H7 (cell line): ENCODE measurements around the gene TAS2R40. TPM values are rescaled to one million over a fixed set of nuclear protein-coding genes. Genes with fewer than 3 reads are reported as not detected.
A peak's percentile ranks its signal among the peaks of the same experiment; 100 is the strongest.
"Not testable (repeated sequence)": the region's sequence is repeated elsewhere in the genome, so short reads cannot be mapped to it uniquely, and the experiment has no call there.

Source experiments
- DNase-seq: peaks from one replicate; pipeline ENCODE4 v3.0.0; 2012
- H3K27me3 ChIP-seq: 2 replicates; pipeline ENCODE4 v1.6.0; 2011; ENCODE audit warnings: mild to moderate bottlenecking, low read length; ENCODE audit not compliant: control insufficient read depth, insufficient read depth
- H3K36me3 ChIP-seq: replicated peaks from 2 replicates; pipeline ENCODE4 v1.5.1; 2011; ENCODE audit warnings: low read length; ENCODE audit not compliant: control insufficient read depth, insufficient read depth
- H3K4me3 ChIP-seq: 2 replicates; pipeline ENCODE4 v1.5.1; 2011; ENCODE audit warnings: low read depth, mild to moderate bottlenecking, control low read depth, low read length, moderate library complexity; ENCODE audit not compliant: insufficient read depth
- total RNA-seq: library from RNA; depleted of rRNA; stranded (reverse); fragments of >200 nt; shearing (Covaris generic); gene quantifications from 2 replicates; pipeline ENCODE4 v1.2.3, GENCODE V29; 2014

The TAS2R40 gene
- total RNA-seq, 1 experiment from 2014 or later: not detected

DNA sequence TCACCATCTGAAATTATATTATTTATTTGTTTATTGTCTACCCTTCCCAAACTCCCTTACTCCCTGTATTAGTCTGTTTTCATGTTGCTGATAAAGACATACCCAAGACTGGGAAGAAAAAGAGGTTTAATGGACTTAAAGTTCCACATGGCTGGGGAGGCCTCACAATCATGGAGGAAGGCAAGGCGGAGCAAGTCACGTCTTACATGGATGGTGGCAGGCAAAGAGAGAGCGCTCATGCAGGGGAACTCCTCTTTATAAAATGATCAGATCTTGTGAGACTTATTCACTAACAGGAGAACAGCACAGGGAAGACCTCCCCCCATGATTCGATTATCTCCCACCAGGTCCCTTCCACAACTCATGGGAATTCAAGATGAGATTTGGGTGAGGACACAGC, 8.4 kb upstream of the TAS2R40 start:
- H3K4me3 ChIP-seq, DNase-seq, H3K36me3 ChIP-seq, H3K27me3 ChIP-seq: not testable (repeated sequence)

DNA sequence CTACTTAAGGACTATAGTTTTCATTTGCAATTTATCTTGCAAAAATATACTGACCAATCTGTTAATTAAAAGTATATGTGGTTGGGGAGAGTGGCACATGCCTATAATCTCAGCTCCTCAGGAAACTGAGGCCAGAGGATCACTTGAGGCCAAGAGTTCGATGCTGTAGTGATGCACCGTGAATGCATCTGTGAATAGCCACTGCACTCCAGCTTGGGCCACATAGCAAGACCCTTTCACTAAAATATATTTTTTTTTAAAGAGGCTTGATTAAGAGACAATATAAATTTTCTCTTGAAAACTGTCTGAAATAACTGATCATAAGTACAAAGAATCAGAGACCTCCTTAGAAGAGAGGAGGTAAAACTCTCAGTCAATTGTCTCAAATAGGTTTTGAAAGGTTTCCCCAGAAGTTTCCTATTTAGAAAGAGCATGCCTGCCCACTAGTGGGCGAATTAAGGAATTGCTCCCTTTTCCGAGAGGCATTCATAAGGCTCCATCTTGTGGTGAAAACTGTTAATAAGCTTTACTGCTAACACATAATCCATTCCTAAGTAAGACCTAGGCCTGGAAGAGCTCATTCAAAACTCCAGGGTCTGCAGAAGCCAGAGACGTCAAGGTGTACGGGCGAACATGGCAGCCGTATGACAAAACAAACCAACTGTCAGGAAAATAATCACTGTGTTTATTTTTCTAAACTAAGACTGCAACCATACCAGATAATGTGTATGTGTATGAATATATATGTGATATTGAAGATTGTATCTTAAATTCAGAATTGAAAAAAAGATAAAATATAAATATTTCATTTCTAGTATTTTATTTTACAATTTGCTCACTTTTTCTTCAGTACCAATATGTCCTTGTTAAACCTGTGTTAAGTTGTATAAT, 6.8 kb upstream of the TAS2R40 start:
- H3K36me3 ChIP-seq: no peaks in the 10 kb centered on the region
- no peak overlapping the region for H3K4me3 ChIP-seq
- H3K27me3 ChIP-seq: no peaks in the 10 kb centered on the region
- peak; percentile 73 for DNase-seq

DNA sequence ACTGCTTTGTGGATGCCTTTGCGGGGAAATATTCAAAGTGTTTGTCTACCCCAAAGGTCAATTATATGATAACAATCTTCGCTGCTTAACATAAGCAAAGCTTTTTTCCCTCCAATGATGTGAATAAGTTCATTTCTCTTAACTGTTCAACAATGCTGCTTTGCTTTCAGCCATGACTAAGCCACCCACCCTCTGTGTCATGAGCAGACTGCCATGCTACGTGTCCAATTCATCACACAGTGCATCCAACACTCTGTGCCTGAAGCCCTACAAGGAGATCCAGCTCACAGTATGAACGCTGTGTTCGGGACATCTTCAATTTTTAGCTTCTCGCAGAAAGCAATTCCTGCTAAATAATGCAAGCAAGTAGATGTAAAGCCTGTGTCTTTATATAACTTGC, 5.7 kb upstream of the TAS2R40 start:
- Histone ChIP-seq H3K4me3 (no peak overlapping the region), H3K36me3 (no peaks in the 10 kb centered on the region), H3K27me3 (no peaks in the 10 kb centered on the region)
- DNase-seq: no peak

DNA sequence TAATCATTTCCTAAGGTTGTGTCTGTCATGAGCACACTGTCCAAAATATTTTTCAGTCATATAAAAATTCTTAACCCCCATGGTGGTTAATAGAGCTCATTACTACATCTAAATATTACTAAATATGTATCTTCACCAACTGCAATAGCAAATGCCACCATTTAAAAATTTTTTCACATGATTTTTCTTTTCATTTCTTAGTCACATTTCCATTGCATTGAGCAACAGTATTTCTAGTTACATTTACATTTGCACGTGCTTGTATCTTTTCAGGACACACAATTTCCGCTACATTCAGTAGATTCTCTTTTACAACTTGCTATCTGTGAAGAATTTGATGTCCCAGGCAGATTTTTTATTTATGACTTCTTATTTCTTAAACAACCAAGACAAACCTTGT, 5.2 kb upstream of the TAS2R40 start:
- Histone ChIP-seq H3K27me3 (no peaks in the 10 kb centered on the region), H3K36me3 (no peaks in the 10 kb centered on the region), H3K4me3 (no peak overlapping the region)
- DNase-seq: no peak

DNA sequence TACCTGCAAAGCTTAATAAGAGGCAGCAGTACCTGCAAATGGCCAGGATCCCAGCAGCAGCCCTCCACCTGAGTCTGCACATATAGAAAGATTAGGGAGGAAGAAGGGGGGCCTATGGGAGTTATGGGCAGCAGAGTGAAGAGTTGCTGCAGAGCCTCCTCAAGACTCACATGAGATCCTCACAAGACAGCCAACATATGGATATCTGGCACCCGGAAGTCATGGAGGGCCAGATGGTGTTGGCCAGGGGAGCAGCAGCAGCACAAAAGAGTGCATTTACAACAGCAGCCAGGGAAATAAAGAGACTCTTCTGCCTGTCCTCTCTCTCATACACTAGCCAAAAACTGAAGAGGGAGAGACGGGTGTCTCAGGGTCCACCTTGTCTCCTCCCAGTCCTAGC, 4.0 kb upstream of the TAS2R40 start:
- DNase-seq: no peak
- H3K4me3 ChIP-seq: no peak overlapping the region

DNA sequence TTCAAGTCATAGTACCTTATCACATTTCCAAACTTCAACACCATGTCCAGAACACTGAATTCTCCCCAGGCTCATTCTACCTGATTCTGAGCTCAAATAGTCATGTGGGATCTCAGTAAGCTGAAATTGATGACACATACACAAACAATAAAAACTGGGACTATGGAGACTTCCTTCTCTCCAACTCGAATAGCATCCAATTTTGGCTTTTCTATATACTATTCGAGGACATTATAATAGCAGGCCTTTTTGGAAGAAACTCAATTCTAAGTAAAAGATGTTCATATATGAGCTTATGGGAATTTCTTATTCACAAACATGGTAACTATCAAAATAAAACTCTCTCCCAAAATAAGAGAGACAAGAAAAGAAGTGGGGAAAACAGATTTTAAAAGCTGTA, 551 bp upstream of the TAS2R40 start:
- no peak for DNase-seq
- no peak overlapping the region for H3K4me3 ChIP-seq
- no peaks in the 10 kb centered on the region; the same call in 1 of the 2 replicates for H3K27me3 ChIP-seq
- no peaks in the 10 kb centered on the region for H3K36me3 ChIP-seq

More for the DNA sequence above, 4.0 kb upstream of the TAS2R40 start:
- no peaks in the 10 kb centered on the region for H3K36me3 ChIP-seq
- H3K27me3 ChIP-seq: no peaks in the 10 kb centered on the region; the same call in 1 of the 2 replicates

DNA sequence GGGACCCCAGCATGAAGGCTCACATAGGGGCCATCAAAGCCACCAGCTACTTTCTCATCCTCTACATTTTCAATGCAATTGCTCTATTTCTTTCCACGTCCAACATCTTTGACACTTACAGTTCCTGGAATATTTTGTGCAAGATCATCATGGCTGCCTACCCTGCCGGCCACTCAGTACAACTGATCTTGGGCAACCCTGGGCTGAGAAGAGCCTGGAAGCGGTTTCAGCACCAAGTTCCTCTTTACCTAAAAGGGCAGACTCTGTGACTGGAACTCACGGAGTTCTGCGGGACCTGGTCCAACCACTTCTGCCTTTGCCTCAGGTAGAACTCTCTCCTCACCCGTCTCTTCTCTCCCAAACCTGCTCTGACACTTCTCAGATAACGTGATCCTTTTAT, 945 bp downstream of the TAS2R40 start:
- no peaks in the 10 kb centered on the region; the same call in 1 of the 2 replicates for H3K27me3 ChIP-seq
- no peak overlapping the region for H3K4me3 ChIP-seq
- no peaks in the 10 kb centered on the region for H3K36me3 ChIP-seq
- DNase-seq: no peak

DNA sequence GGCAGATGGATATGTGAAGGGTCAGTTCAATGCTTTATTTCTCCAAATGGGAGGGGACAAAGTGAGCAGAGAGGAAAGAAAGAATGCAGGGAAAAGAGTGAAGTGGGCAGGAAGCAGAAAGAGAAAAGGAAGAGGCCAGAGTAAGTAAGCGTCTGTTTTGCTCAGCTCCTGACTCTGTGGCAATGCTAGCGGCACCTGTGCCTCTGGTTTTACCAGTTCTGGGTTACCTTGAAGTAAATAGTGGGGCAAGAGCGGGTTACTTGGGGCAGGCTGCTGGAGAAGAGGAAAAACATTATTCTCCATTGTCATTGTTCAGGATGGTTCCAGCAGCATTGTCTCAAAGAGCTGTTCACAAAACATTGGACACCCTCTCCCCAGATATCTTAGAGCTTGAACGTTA, 1.9 kb downstream of the TAS2R40 start:
- DNase-seq: no peak
- no peaks in the 10 kb centered on the region; the same call in 1 of the 2 replicates for H3K27me3 ChIP-seq
- H3K4me3 ChIP-seq: no peak overlapping the region
- no peaks in the 10 kb centered on the region for H3K36me3 ChIP-seq

DNA sequence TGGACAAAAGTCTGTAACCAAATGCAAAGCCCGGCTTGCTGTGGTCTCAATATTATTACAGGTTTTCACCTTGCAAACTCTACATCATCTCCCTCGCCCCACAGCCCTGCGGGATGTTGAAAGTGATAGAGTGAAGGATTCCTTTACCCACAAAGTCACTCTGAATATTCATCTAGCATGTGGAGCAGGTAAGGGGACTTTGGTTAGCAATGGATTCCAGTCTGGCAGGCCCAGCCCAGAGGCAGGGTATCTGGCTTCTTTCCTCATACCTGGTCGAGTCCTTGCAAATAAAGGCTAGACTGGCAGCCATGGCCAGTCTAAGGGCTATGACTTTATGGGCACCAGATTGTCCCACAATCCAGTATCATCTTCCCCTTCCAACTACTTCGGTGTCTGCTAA, 3.2 kb downstream of the TAS2R40 start:
- Histone ChIP-seq H3K36me3 (no peaks in the 10 kb centered on the region), H3K4me3 (no peak overlapping the region), H3K27me3 (no peaks in the 10 kb centered on the region; the same call in 1 of the 2 replicates)
- no peak for DNase-seq

DNA sequence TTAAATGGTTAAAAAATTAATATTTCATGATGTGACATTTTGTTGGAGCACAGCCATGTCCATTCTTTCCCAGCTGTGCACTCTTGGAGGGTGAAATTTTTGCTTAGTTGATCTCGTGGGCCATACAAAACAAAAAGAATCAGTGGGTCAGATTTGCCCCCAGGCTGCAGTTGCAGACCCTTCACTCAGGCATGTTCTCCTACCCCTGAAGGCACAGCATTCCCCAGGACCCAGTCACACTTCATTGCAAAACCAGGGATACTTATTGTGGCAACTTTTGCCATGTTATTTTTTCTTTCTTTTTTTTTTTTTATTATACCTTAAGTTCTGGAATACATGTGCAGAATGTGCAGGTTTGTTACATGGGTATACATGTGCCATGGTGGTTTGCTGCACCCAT, 6.0 kb downstream of the TAS2R40 start:
- H3K36me3 ChIP-seq: no peaks in the 10 kb centered on the region
- no peak overlapping the region for H3K4me3 ChIP-seq
- no peaks in the 10 kb centered on the region for H3K27me3 ChIP-seq
- no peak for DNase-seq

DNA sequence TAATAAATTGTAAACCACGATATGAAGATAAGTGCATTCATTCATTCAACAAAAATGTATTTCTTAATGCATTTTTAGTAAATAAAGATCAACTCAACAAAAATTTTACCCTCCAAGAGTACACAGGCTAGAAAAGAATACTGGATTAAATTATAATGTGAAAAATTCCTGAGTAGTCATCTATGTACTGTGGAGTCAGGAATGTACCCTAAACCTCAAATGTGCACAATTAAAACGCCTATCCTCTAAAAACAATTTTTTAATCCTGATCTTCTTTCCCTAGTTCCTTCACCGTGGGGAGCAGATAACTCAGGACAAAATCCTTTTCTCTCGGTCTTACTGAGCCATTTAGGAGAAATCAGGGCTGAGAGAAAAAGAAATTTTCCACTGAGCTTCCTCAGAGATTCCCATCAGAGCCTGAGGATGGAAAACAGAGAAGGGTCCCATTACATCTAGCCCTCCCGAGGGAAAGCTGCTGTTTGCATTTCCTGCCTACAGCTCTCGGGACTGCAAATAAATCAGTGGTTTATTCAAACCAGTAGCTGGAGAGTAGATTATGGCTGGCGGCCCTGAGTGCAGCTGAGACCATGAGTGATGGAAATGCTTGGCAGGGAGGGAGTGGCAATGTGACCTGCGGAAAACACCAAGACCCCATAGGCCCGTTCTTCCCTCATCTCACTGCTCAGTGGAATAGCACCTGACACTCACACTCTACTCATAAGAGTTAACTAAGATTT, 7.4 kb downstream of the TAS2R40 start:
- DNase-seq: no peak
- no peaks in the 10 kb centered on the region for H3K36me3 ChIP-seq
- H3K4me3 ChIP-seq: no peak overlapping the region
- H3K27me3 ChIP-seq: no peaks in the 10 kb centered on the region

DNA sequence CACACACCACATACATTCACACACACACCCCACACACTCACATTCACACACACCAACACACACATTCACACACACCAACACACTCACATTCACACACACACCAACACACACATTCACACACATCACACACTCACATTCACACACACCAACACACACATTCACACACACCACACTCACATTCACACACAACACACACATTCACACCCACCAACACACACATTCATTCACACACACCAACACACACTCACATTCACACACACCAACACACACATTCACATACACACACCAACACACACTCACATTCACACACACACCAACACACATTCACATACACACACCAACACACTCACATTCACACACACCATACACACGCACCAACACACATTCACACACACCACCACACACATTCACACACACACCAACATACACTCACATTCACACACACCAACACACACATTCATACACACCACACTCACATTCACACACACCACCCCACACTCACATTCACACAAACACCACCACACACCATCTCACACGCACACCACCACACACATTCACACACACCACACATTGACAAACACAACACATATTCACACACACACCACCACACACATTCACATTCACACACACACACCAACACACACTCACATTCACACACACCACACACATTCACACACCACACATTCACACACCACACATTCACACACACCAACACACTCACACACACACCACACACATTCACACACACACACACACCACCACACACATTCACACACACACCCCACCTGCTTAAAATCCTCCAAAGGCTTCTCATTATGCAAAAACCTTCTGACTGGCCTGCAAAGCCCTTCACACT, 9.0 kb downstream of the TAS2R40 start:
- Histone ChIP-seq H3K4me3 (no peak overlapping the region), H3K27me3 (no peaks in the 10 kb centered on the region), H3K36me3 (no peaks in the 10 kb centered on the region)
- DNase-seq: no peak

DNA sequence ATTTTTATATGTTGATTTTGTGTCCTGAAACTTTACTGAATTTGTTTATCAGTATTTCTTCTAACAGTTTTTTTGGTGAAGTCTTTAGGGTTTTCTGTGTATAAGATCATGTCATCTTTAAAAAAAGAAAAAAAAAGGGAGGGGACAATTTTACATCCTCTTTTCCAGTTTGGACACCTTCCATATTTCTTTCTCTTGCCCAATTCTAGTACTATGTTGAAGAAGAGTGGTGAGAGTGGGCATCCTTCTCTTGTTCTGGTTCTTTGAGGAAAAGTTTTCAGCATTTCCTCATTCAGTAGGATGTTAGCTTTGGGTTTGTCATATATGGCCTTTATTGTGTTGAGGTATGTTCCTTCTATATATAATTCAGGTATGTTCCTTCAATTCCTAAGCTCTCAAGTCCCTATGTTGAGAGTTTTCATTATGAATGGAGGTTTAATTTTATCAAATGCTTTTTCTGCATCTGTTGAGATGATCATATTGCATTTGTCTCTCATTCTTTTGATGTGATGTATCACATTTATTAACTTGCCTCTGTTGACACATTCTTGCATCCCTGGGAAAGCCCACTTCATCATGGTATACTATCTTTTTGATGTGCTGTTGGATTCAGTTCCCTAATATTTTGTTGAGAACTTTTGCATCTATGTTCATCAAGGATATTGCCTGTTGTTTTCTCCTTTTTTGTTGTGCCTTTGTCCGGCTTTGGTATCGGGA, 12.1 kb downstream of the TAS2R40 start:
- no peak overlapping the region for H3K4me3 ChIP-seq
- no peaks in the 10 kb centered on the region for H3K27me3 ChIP-seq
- H3K36me3 ChIP-seq: no peaks in the 10 kb centered on the region
- DNase-seq: no peak

DNA sequence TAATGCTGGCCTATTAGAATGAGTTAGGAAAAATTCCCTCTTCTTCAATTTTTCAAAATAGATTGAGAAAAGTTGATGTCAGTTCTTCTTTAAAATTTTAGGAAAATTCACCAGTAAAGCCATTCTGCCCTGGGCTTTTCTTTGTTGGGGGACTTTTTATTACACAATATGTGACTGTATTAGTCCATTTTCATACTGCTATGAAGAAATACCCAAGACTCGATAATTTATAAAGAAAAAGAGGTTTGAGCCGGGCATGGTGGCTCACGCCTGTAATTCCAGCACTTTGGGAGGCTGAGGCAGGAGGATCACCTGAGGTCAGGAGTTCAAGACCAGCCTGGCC, 12.7 kb downstream of the TAS2R40 start:
- no peak overlapping the region for H3K4me3 ChIP-seq
- no peaks in the 10 kb centered on the region for H3K36me3 ChIP-seq
- no peaks in the 10 kb centered on the region for H3K27me3 ChIP-seq
- DNase-seq: no peak
